Activated CD8-positive, alpha-beta memory T cell treated with anti-CD3 and anti-CD28 coated beads, Interleukin-2, amount 50 U/mL, for 4 hours (primary cell): ENCODE data around the gene EMID1.
"Not testable (repeated sequence)": the region's sequence is repeated elsewhere in the genome, so short reads cannot be mapped to it uniquely, and the experiment has no call there.

Source experiments
- DNase-seq: peaks from one replicate; pipeline ENCODE4 v3.0.0-alpha.2; 2020

EMID1 gene

DNA sequence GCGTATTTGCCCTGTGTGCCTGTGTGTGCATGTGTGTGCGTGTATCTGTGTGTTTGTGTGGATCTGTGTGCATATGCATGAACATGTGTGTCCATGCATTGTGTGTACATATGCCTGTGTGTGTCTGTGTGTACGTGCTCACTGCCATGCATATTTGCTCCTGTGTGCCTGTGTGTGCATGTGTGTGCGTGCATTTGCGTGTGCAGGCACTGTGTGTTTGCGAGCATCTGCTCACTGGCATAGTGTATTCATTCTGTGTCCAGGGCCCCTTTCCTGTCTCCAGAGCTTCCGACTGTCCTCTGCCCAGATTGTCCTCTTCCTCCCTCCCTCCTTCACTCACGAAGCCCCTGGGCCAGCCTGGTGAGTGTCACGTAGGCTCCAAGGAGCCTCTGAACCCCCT is 5.8 kb downstream of the EMID1 start:
- DNase-seq = no peak

DNA sequence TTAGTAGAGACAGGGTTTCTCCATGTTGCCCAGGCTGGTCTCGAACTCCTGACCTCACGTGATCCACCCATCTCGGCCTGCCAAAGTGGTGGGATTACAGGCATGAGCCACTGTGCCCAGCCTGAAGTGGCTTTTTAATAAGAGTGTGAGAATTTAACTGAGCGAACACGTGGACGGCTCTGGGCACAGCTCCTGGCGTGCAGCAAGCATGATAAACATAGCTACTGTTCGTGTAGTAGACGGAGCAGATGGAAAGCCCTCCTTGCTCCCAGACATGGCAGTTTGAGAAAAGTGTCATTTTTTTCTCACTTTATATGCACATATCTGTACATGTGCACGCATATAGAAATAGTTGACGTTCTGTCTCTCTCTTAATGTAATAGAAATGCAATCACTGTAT is 7.0 kb downstream of the EMID1 start:
- no peak for DNase-seq

DNA sequence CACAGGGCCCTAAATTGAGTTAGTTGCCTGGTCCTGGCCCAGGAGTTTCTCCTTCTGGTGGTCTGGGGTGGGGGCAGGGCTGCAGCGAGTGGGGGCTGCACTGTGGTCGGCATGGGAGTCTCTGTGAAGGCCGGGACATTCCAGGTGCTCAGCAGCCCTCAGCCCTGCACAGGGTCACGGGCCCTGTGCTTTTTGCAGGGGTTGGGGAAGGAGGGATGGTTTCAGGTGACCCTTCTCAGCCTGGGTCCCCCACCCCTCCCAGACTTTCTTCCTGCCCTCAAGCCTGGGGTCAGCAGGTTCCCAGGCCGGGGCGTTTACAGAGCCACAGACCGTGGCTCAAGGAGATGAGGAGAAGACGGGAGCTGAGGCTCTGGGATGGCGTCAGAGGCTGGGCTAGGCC is 7.8 kb downstream of the EMID1 start:
- DNase-seq = no peak

DNA sequence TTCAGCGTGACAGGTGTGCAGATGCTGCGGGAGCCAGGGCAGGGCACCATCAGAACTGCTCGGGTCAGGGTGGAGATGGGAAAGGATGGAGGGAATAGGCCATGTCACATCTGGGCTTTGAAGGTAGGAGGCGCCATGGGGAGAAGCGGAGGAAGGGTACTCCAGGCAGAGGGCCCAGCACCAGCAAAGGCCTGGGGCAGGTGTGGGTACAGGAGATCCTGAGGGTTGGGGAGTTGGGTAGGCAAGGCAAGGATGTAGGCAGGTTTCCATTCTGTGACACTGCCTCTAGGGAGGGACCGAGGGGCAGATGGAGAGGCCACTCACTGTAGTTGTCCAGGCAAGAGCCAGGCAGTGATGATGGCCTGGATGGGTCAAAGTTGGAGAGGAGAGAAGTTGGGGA is 8.5 kb downstream of the EMID1 start:
- DNase-seq = no peak

DNA sequence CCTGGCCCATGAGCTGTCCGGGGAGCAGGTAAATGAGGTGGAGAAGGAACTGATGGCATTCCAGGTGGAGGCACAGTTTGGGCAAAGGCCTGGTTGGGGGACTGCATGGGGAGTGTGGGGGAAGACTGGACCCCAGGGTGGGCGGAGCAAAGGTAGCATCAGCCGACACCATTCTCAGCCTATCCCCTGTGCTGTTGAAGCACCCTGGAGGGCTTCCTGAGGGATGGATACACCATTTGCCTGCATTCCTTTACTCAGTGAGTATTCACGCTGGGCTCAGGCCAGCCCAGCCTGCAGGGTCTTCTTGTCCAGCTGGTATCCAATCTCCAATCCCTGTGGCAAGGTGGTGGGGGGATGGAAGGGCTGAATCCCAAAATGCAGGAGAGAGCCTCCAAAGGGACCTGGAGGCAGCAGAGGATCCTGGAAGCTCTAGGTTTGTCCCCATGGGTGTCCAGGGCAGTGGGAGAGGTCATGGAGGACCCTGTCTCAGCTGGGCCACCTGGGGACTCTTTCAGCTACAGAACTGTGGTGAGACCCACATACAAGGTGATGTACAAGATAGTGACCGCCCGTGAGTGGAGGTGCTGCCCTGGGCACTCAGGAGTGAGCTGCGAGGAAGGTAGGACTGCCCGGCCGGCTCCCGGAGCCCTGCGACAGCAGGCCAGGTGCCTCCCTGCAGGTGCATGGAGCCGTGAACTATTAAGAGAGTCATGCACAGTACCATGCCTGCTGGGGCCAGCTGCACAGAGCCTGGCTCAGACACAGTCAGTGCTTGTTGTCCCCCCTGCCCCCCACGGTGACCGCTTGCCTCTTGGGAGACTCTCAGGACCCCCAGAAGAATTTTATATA is 9.5 kb downstream of the EMID1 start:
- no peak for DNase-seq

DNA sequence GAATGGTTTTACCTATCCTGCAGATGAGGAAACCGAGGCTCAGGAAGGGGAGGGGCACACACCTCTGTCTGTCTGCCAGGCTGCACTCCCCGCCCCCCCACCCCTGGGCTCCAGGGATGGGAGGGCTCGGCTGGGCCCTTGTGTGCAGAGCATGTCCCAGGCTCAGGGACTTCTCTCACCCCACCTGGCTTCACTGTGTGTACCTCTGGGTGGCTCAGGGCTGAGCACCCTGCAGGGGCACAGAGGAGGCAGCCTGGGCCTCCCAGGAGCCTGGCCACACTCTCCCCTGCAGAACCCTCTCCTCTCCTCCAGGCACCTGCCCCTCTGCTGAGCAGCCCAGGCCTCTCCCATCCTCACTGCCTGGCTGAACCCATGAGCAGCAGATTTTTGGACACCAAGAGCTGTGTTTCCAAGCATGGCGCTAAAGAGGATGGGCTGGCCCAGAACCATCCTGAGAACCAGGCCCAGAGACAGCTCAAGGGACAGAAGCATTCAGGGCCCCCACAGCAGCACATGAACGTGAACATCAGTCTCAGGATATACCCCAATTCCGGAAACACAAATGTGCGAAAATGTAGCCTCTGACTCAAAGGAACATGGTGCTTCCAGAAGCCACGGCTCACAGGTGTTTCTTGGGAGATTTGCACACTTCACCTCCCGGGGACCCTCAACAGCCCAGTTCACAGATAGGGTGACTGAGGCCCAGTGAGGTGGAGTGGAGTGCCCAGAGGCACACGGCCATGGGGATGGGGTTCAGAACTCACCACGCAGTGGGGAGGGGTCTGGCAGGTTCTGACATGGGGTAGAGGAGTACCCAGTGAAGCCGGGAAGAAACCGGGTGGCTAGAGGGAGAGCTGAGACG is 10.5 kb downstream of the EMID1 start:
- DNase-seq = no peak

DNA sequence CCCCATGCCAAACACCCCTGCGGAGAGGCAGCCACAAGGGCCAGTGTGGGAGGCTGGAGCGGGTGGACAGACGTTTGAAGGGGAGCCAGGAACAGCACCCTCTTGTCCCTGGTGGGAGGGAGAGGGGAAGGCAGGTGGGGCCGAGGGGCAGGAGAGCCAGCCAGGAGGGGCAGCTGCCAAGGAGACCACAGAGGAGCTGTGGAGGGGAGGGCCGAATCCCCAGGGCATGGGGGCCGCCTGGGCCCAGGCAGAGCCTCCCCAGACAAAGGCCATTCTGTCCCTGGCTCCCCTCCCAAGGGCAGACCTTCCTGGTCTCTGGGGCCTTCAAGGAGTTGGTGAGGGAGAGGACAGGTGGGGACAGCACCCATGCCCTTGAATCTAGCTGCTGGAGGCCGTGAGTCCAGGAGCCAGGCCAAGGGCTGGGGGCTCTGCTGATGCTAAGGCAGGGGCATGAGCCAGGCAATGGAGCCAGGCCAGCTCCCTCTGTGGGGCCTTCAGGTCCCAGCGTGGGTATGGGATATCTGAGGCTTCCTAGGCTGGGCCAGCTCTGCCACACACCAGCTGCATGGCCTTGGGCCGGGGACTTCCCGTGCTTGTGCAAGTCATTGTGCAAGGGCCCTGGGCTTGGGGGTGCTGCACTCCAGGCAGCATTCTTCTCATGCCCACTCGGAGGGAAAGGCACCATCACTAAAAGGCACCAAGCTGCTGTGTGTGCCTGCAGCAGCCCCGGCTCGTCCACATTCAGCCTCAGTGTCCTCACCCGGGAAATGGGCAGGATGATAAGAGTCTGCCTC is 11.4 kb downstream of the EMID1 start:
- no peak for DNase-seq

DNA sequence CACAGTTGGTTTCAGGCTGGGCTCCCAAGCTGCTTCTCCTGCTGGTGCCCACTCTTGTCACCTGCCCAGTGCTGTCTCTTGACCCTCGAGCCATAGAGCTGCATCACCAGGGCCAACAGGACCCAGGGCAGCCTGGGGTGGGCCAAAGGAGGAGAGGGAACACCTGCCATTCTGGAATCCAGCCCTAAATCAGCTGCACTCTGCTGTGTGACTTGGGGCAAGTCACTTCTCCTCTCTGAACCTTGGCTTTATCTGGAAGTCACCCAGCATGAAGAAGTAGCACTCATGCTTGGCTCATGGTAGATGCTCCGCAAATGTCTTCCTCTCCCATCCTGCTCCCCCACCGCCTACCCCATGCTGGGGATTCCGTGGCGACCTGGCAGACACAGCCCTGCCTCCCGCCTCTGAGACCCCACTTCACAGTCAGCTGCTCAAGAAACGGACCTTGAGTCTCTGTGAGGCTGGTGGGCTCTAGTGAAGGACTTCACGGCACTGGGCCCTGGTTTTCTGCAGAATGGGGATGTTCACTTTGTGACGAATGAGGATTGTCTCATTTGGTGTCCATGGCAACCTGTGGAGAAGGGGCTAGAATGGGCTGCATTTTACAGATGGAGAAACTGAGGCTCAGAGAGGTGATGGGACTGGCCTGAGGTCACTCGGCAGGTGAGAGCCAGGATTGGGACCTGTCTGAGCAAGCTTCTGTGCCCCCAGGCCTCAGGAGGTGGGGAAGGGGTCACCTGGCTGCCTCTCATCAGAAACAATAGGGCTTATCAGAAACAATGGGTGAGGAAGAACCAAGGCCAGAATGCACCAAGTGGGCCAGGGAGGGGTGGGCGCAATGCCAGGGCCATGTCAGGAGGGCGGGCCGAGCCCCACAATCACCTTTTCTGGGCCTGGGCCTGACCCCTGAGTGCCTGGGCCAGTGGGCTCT is 12.4 kb downstream of the EMID1 start:
- no peak for DNase-seq

DNA sequence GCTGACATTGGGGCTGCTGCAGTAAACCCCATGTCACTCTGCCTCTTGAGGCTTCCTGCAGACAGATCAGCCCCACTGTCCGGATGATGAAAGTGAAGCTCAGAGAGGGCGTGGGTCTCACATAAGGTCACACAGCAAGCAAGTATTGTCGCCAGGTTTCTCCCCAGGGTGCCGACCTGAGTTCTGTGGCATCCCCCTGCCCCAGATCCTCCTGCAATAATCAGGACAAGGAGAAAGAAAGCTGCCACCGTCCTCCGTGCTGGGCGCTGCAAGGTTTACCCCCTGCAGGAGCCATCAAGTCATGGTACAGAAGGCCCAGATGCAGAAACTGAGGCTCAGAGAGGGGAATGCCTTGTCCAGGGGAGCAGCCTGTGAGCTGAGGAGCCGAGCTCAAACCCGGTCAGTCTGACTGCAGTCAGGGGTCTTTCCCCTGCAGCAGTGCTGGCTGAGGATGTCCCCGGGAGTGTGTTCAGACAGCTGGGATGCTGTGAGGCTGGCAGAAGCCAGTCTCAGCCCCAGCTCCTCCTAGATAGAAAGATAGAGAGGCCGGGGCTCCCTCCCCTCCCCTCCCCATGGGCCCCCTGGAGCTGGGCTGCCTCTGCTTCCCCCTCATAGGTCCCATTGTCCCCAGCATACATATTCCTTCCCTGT is 13.2 kb downstream of the EMID1 start:
- no peak for DNase-seq

DNA sequence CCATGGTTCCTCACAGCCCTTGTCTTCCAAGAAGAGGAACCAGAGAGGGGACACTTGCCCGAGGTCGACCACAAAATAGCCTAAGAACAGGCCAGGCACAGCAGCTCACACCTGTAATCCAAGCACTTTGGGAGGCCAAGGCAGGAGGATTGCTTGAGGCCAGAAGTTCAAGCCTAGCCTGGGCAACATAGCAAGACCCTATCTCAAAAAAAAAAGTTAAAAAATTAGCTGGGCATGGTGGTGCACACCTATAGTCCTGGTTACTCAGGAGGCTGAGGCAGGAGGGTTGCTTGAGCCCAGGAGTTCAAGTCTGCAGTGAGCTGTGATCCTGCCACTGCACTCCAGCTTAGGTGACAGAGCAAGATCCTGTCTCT is 13.7 kb downstream of the EMID1 start:
- DNase-seq = not testable (repeated sequence)

DNA sequence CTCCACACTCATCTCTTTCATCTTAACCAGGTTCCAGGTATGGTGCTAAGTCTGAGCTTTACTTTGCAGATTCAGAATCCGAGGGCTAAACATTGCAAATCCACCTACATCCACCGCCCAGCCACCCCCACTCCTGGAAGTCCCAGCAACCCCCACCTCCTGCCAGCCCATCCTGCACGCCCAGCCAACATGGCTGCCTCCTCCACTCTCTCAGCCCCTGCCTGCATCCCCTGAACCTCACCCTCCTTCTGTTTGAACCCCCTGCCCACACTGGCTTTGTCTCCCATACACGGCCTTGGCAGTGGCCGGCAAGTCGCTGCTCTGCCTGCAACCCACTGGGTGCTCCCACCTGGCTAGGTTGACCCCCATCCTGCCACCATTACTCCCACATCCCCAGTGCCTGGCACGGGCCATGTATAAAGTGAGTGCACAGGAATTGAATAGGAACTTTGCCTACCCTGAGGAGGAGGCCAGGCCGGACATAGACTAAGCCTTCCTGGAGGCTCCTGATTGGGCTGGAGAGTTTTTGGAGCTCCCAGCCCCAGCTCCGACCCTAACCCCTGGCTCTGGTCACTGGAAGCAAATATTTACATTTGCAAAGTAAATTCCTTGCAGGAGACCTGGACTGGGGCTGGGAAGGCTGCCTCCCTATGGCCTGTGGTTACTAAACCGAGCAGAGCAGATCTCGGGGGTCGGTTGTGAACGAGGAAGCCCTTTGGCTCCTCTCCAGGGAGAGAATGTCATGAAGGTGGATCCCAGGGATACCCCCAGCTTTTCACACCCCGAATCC is 14.4 kb downstream of the EMID1 start:
- DNase-seq = no peak

DNA sequence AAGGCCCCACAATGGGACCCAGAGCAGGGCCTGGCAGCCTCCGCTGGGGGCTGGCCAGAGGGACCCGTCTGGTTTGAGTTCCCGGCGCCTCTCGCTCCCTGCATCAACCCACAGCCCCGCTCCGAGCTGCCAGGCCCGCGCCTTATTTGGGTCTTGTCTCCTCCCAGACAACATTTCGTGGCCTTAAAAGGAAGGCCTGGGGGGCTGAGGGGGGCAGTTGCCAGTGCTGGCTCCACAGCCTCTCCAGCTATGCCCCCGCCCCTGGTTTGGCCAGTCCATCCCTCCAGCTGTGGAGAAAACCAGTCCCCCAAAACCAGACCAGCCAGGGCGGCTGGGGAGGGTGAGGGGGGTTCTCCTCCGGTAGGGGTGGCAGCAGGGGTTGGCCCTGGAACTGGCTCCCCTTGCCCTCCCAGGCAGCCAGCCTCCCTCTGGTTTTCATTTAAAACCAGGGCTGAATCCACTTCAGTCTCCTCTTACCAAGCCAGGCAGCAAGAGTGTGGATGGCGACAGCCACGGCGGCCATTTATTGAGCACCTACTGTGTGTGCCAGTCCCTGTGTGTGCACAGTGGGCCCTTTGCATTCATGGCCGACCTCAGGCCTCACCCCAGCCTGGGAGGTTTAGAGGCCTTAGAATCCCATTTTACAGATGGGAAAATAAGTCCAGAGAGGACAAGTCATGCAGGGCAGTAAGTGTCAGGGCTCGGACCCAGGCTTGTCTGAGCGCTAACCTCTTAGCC is 18.6 kb downstream of the EMID1 start:
- no peak for DNase-seq

DNA sequence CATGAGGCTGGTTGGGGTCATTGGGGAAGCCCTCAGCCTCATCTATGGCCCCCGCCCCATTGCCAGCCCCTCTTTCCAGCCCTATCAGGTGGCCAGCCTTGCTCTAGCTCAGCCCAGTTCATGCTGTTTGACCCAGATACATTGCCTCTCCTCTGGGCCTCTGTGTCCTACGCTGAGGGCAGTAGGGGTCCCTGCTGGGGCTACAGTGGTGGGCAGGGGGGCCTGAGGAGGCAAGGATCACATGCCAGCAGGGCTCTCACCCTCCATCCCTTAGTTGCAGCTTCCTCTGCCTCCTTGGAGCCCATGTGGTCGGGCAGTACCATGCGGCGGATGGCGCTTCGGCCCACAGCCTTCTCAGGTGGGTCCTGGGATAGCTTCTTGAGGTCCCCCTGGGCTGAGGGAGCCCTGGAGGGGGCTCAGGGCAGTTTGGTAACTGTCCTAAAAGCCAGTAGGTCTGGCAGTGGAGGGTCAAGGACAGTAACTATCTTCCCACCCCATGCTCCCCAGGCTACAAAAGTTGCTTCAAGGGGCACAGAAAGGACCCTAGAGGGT is 19.2 kb downstream of the EMID1 start:
- DNase-seq = no peak

DNA sequence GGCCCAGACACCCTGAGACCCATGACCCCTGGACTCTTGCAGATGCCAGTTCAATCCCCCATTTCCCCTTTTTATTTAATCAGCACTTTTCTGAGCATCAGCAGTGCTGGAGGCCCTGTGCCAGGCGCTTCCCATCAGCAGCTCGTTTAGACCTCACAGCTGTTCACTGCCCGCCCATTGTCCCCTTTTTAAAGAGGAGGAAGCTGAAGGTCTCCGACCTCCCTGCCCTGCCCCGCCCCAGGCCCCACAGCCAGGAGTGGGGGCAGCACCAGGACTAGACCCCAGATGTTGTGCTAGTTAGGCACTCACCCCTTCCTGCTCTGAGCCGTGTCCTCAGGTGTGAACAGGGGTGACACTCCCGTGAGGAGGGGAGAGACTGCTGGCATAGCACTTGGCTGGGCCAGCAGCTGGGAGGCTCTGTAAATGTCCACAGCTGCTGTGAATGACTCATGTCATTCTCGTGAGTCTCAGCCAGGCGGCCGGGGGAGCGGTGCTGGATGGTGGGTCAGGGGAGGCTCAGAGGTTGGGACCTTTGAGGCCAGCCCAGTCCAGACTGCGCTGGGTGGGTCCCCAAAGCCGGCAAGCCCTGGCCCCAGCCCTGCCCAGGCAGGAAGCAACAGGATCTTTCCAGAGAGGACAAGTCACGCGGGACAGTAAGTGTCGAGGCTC is 19.9 kb downstream of the EMID1 start:
- DNase-seq = no peak

DNA sequence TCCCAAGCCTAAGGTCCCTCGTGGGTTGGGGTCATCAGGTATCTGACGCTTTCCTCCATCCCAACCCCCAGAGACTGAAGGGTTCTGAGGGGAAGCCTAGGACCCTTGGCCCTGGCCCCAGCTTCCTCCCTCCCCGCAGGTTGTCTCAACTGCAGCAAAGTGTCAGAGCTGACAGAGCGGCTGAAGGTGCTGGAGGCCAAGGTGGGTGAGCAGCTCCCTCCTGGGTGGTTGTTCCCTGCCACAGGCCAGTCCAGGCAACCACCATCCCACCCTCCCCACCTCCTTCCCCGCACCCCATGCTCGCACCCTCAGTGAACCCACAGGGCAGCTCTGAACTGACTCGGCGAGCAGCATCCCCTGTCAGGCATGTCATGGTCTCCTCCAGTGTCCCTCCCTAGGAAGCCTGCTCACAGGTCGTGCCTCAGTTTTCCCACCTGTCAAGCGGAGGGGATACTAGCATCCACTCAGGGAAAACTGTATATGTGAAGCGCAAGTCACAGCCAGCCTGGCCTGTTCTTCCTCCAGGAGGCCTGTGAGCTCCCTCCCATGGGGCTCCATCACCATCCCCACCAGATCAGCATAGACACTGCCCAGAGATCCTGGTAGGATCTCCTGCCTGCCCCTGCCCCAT is 20.8 kb downstream of the EMID1 start:
- no peak for DNase-seq

DNA sequence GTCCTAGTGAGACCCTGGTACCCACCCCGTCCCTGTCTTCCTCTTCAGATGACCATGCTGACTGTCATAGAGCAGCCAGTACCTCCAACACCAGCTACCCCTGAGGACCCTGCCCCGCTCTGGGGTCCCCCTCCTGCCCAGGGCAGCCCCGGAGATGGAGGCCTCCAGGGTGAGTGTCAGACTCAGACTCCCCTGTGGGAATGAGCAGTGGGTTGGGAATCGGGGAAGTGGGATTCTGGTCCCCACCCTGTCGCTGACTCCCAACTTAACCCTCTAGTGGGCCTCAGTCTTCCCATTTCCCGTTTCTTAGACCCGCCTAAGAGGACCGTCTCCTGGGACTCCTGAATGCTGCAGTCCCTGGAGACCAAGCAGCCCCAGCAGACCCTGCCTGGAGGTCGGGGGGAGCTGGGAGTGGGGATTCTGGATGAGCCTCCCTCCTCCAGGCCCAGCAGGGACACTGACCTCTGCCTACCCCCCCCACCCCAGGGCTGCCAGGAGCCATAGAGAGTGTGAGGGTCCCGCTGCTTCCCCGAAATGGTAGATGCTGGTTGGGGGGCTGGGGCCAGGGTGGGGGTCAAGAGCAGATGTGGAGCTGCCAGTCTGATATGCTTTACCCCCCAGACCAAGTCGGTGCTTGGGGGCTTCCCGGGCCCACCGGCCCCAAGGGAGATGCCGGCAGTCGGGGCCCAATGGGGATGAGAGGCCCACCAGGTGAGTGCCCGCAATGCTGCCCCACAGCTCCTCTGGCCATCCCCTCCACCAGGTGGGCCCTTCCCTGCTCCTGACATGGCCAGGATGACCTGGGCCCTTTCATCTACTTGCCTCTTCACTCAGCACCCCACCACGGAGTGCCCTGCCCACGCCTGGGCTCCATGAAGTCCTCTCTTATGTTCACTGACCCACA is 25.5 kb downstream of the EMID1 start:
- no peak for DNase-seq
